Stomach smooth muscle (tissue), 2 donors: Measurements from ENCODE around the gene KLHL2.
"Not testable (repeated sequence)": the region's sequence is repeated elsewhere in the genome, so short reads cannot be mapped to it uniquely, and the experiment has no call there.

Experiments
- H3K27ac ChIP-seq: one replicate; pipeline ENCODE4 v1.7.0; 2013; ENCODE audit warnings: mild to moderate bottlenecking, low read length, inconsistent platforms
- H3K27me3 ChIP-seq, 2 donors: one replicate each; pipeline ENCODE4 v1.7.0; 2013; ENCODE audit warnings: low read length in 2 of 2; ENCODE audit not compliant: insufficient read depth in 2 of 2, control insufficient read depth in 1 of 2
- H3K36me3 ChIP-seq, 2 donors: one replicate each; pipeline ENCODE4 v1.7.0; 2013; ENCODE audit warnings: low read length in 2 of 2; ENCODE audit not compliant: control insufficient read depth in 2 of 2, insufficient read depth in 2 of 2
- H3K4me1 ChIP-seq: one replicate; pipeline ENCODE4 v1.7.0; 2013; ENCODE audit warnings: low read length; ENCODE audit not compliant: control insufficient read depth, insufficient read depth
- H3K4me3 ChIP-seq, 2 donors: one replicate each; pipeline ENCODE4 v1.7.0; 2013; ENCODE audit warnings: low read length in 2 of 2
- H3K9ac ChIP-seq, 2 donors: one replicate each; pipeline ENCODE4 v1.7.0; 2013; ENCODE audit warnings: low read length in 2 of 2, mild to moderate bottlenecking in 1 of 2
- H3K9me3 ChIP-seq, 2 donors: one replicate each; pipeline ENCODE4 v1.7.0; 2013; ENCODE audit warnings: low read length in 2 of 2; ENCODE audit not compliant: control insufficient read depth in 2 of 2
- donor health status: healthy.
- donor health status: Pancreatic carcinoma.

The KLHL2 gene

DNA sequence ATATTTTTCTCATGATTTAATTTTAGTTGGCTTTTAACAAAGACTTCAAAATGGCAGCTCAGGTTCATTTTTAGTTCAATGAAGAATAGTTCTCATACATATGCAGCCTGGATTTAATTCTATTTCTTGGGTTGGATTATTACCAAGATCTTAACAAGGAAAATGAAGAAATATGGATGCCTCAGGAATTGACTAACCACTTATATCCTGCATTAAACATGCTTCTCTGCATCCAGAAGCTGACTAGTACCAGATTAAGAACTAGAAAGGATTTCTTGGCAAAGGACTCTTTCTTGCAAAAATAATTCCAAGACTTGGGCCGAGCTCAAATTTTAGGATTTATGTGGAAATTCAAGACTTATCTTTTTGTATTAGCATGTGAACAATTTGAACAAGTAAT, 5.6 kb upstream of the KLHL2 start:
- peaks cover 6% of the 10 kb centered on the region for H3K4me1 ChIP-seq
- no peak overlapping the region for H3K27ac ChIP-seq
- H3K9me3 ChIP-seq, result no peaks in the 10 kb centered on the region
- H3K36me3 ChIP-seq, result no peaks in the 10 kb centered on the region
- H3K27me3 ChIP-seq, result no peaks in the 10 kb centered on the region
- H3K4me3 ChIP-seq, result no peak overlapping the region
- no peak overlapping the region for H3K9ac ChIP-seq

DNA sequence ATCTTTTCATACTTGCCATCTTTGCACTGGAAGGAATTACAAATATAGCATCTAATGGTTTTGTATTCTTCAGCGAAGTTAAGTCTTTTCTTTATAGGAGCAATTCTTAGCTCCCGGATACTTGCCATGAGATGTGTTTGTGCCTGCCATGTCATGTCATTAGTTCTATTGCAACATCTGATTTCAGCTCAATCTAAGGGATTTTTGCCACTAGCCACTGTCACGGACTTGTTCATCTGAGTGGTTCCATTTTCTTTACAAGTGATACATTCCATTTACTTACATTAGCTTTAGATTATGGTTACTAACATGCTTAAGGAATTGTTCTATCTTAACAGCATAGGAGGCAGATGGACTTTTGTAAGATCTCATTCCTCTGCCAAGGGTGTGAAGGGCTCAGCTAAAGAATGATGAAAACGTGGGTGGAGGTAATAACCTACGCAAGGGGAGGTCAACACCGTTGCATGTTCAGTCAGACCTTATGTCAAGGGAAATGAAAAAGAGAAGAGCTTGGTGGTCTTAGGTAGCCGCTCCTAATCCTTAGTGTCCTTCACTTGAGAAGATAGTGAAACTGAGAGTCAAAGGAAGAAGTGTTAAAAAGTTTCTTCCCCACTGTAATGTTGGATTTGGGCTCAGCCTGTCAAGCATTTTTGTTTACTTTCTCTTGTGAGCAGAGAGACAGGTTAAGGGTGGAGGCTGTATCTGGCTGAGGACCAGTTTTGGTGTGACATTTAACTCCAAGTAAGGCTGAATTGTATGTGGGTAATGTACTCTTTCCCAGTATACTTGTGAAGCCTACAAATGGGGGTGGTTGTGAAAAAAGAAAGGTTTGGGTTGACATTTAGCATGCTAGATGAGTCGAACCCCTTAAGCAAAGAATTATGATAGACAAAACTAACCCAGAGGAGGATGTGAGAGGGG, 3.6 kb upstream of the KLHL2 start:
- Histone ChIP-seq H3K4me1 (peaks cover 9% of the 10 kb centered on the region), H3K27ac (no peak overlapping the region)

DNA sequence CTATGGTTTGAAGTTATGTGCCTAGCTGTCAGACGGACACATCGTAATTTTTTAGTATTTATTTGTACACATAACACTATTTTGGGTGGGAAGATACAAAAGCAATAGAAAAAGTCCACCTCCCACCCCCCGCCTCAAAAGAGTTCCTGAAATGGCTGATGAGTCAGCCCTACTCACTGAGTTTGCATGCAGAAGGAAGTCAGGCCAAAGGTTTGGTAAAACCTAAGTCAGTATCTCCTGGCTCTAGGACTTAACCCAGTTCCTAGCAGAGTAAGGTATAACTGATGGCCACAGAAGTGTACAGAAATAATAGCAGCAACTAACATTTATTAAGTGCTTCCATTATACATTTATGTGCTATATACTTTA, 2.9 kb upstream of the KLHL2 start:
- Histone ChIP-seq H3K9me3 (no peaks in the 10 kb centered on the region), H3K4me1 (peaks cover 9% of the 10 kb centered on the region), H3K27me3 (no peaks in the 10 kb centered on the region), H3K4me3 (no peak overlapping the region), H3K9ac (no peak overlapping the region), H3K27ac (no peak overlapping the region), H3K36me3 (no peaks in the 10 kb centered on the region)

More for the DNA sequence above, 3.6 kb upstream of the KLHL2 start:
- H3K4me3 ChIP-seq, result no peak overlapping the region
- no peak overlapping the region for H3K9ac ChIP-seq
- no peaks in the 10 kb centered on the region for H3K27me3 ChIP-seq
- no peaks in the 10 kb centered on the region for H3K9me3 ChIP-seq
- H3K36me3 ChIP-seq, result no peaks in the 10 kb centered on the region

DNA sequence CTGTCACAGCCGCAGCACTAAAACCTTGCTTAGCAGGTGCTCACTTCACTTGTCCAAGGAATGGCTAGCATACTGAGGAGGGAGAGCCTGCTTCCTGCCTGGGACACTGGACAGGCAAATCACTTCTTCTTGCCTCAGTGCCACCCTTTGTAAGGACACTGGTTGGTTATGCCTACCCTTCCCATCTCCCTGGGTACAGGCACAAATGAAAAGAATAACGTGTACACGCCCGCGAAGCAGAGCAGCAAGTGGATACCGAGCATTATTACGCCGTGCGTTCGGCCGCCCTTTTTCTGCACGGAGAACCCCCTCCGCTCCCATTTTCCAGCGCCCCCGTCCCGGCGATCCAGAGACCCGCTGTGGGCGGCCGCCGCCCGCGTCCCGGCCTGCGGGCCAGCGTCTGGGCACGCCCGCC, 338 bp upstream of the KLHL2 start:
- Histone ChIP-seq H3K9ac (peak overlapping the region; percentile 34 to 81), H3K4me3 (peak overlapping the region; percentile 60 to 93), H3K4me1 (peaks cover 9% of the 10 kb centered on the region), H3K9me3 (no peaks in the 10 kb centered on the region), H3K27ac (peak overlapping the region; percentile 55), H3K36me3 (no peaks in the 10 kb centered on the region), H3K27me3 (no peaks in the 10 kb centered on the region)

DNA sequence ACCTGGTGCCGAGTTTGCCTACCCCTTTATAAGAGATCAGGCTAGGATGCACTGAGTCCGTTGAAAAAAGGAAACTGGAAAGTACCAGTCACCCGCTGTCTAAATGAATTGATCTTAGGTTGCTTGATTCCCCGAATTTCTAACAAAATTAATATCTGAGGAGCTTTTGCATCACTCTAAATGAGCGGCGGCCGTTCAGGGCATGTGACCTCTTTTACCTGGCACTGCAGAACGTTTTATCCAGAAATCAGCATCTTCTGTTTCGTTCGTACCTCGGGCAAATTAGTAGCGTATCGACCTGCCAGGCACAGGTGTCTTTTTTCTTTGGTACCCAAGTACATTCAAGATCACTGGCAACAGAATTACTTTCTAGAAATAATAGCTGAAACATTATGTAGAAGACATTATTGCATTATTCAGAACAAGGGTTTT, 876 bp downstream of the KLHL2 start:
- Histone ChIP-seq H3K27me3 (no peaks in the 10 kb centered on the region), H3K4me1 (peaks cover 9% of the 10 kb centered on the region), H3K36me3 (no peaks in the 10 kb centered on the region), H3K9ac (peak overlapping the region; percentile 72 to 80), H3K9me3 (no peaks in the 10 kb centered on the region), H3K4me3 (peak overlapping the region; percentile 92 to 93), H3K27ac (peak overlapping the region; percentile 46)

DNA sequence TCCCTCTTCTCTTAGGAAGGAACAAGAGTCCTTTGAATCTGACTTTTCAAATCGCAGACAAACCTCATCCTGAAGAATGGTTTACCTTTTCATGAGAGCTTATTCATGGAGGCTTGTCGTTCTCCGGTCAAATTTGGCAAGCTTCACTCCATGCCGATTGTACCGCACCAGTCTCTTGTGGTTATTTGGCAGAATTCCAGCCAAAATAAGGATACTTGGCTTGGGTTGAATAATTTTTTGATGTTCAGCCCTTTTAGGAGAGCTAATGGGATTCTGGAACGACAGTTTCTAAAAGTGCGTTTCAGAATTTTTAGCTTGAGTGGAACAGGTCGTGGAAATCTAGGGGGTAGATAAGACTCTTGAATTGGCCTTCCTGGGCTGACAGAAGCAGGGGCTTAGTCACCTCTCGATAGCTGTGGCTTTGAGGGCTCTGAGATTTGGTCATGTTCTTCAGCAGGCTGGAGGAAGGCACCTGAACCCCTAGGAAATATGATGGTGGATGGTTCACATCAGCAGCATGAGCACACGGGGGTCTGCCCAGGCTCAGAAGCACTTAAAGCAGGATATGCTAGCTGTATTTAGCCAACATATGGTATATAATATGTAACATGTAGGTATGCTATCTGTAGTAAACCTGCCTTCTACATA, 1.5 kb downstream of the KLHL2 start:
- H3K27ac ChIP-seq, result no peak overlapping the region
- H3K27me3 ChIP-seq, result no peaks in the 10 kb centered on the region
- peak overlapping the region; percentile 50 to 92 for H3K4me3 ChIP-seq
- H3K9ac ChIP-seq, result no peak overlapping the region
- H3K9me3 ChIP-seq, result no peaks in the 10 kb centered on the region
- H3K4me1 ChIP-seq, result peaks cover 9% of the 10 kb centered on the region
- H3K36me3 ChIP-seq, result no peaks in the 10 kb centered on the region

DNA sequence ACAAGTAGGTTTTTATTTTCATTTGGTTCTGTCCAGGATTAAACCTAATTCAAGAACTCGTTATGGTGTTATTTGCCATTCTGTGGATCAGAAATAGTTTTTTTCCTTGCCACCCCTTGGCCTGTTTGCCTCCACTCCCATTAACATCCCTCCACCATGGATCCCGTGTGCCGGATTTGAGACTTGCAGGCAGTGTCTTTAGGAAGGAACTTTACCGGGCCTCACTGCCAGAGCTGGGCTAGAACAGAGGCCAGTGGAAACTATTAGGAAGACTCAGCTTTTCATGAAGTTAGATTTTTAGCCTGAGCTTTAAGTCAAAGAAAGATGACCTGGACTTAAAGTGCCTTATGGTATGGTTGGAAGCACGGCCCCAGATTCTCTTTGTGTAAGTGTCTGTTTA, 2.4 kb downstream of the KLHL2 start:
- H3K4me1 ChIP-seq, result peaks cover 9% of the 10 kb centered on the region
- no peaks in the 10 kb centered on the region for H3K9me3 ChIP-seq
- H3K27ac ChIP-seq, result no peak overlapping the region
- H3K9ac ChIP-seq, result no peak overlapping the region
- no peak overlapping the region for H3K4me3 ChIP-seq
- no peaks in the 10 kb centered on the region for H3K27me3 ChIP-seq
- no peaks in the 10 kb centered on the region for H3K36me3 ChIP-seq

DNA sequence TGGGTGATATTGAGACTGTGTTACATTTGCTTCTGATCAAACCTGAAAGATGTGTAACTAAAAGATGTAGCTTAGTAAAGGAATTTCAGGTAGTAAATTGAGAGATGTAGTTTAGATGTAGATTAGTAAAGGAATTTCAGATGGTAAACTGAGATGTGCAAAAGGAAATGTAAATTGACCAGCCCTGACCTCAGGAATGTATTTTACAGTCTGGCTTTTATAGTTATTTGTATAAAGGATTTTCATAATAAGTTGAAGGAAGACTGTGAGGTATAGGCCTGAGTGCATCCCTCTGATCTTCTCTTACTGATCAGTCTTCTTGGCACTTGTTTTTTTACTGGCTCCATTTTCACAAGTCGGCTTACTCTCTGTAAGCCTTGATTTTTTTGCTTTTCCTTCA, 3.2 kb downstream of the KLHL2 start:
- Histone ChIP-seq H3K4me1 (peaks cover 12% of the 10 kb centered on the region), H3K36me3 (no peaks in the 10 kb centered on the region)

DNA sequence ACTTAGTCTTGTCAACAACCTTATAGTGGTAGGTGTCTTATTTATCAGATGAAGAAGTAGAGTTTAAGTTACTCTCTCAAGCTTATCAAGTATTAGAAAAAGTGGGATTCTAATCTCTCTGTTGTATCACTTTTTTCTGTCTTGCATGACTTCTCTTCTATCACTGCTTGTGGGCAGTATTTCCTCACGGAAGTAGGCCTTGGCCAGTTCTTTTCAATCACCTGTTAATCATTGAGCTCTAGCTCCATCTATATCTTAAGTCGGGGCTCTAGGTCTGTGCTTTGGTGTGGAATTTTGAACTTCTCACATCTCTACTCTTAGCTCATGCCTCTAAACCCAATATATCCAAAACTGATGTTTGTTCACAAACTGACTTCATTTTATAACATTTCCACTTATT, 5.3 kb downstream of the KLHL2 start:
- not testable (repeated sequence) for H3K27ac ChIP-seq, H3K9me3 ChIP-seq, H3K4me3 ChIP-seq, H3K9ac ChIP-seq, H3K36me3 ChIP-seq, H3K4me1 ChIP-seq, H3K27me3 ChIP-seq

More for the DNA sequence above, 3.2 kb downstream of the KLHL2 start:
- no peak overlapping the region for H3K27ac ChIP-seq
- H3K9ac ChIP-seq, result no peak overlapping the region
- no peak overlapping the region for H3K4me3 ChIP-seq
- H3K9me3 ChIP-seq, result no peaks in the 10 kb centered on the region
- H3K27me3 ChIP-seq, result no peaks in the 10 kb centered on the region

DNA sequence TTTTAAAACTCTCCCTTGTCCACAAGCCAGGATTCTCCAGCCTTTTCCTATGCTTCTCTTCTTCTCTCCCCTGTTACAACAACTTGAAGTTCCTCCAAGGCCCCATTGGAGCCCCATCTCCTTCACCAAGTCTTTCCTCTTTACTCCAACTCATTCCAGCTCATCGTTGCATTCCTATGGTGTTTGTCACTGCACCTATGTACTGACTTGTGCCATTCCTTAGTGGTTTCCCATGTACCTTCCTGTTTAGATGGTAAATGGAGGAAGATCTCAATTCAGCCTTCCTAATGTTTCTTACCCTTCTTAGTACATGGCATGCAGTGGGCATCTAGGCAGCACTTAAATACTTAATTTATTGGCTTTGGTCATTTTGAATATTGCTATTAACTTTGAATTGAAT, 6.0 kb downstream of the KLHL2 start:
- H3K27ac ChIP-seq, H3K9ac ChIP-seq, H3K9me3 ChIP-seq, H3K4me1 ChIP-seq, H3K4me3 ChIP-seq, H3K36me3 ChIP-seq, H3K27me3 ChIP-seq: not testable (repeated sequence)
